HG02588 (cell line): Measurements from ENCODE around the gene CFLAR.
"Not testable (repeated sequence)": the region's sequence is repeated elsewhere in the genome, so short reads cannot be mapped to it uniquely, and the experiment has no call there.

ENCODE experiments used
- ATAC-seq: cut with Tn5 transposase; IDR thresholded peaks from one replicate; pipeline ENCODE4 v1.9.1; 2021; ENCODE audit warnings: mild to moderate bottlenecking, moderate library complexity; ENCODE audit not compliant: unreplicated experiment

The CFLAR gene

GRCh38 chr2:201174687-201175086 lies 58.7 kb downstream of the CFLAR start:
- no peak for ATAC-seq

- ATAC-seq = no peak
Observed at GRCh38 chr2:201176081-201176481, 60.1 kb downstream of the CFLAR start.

- ATAC-seq = no peak
Observed at GRCh38 chr2:201180010-201180409, 64.0 kb downstream of the CFLAR start.

GRCh38 chr2:201182650-201183364 lies 66.8 kb downstream of the CFLAR start, which contains the start of gene CASP10:
CASP10 (plus strand) TSS chr2:201183141; CDS start chr2:201185778, 2,637 bp downstream.
- ATAC-seq = peak; percentile 81

GRCh38 chr2:201183365-201183727 lies 67.4 kb downstream of the CFLAR start:
- ATAC-seq = no peak

GRCh38 chr2:201183835-201184234 lies 67.9 kb downstream of the CFLAR start:
- ATAC-seq = not testable (repeated sequence)

GRCh38 chr2:201184248-201184647 lies 68.3 kb downstream of the CFLAR start:
- ATAC-seq = not testable (repeated sequence)

GRCh38 chr2:201185863-201186262 lies 69.9 kb downstream of the CFLAR start:
- ATAC-seq = no peak

- no peak for ATAC-seq
Observed at GRCh38 chr2:201186982-201187381, 71.0 kb downstream of the CFLAR start.

GRCh38 chr2:201188449-201188848 lies 72.5 kb downstream of the CFLAR start:
- ATAC-seq = no peak

GRCh38 chr2:201191132-201191875 lies 75.3 kb downstream of the CFLAR start:
- no peak for ATAC-seq

GRCh38 chr2:201194097-201194496 lies 78.1 kb downstream of the CFLAR start:
- ATAC-seq = peak; percentile 88

- ATAC-seq = no peak
Observed at GRCh38 chr2:201195331-201195730, 79.4 kb downstream of the CFLAR start.

- ATAC-seq = no peak
Observed at GRCh38 chr2:201196003-201196402, 80.0 kb downstream of the CFLAR start.

- ATAC-seq = no peak
Observed at GRCh38 chr2:201196803-201197202, 80.8 kb downstream of the CFLAR start.

GRCh38 chr2:201197781-201198180 lies 81.8 kb downstream of the CFLAR start:
- ATAC-seq = no peak

- ATAC-seq = no peak
Observed at GRCh38 chr2:201199847-201200246, 83.9 kb downstream of the CFLAR start.

- no peak for ATAC-seq
Observed at GRCh38 chr2:201200345-201200744, 84.4 kb downstream of the CFLAR start.

- ATAC-seq = no peak
Observed at GRCh38 chr2:201201371-201201770, 85.4 kb downstream of the CFLAR start.

GRCh38 chr2:201203916-201204654 lies 88.1 kb downstream of the CFLAR start:
- no peak for ATAC-seq

GRCh38 chr2:201204655-201205514 lies 88.9 kb downstream of the CFLAR start:
- ATAC-seq = no peak
